Suprapubic skin (tissue), 4 donors: ENCODE results near the gene DUSP7. TPM values are rescaled to one million over a fixed set of nuclear protein-coding genes. Genes with fewer than 3 reads are reported as not detected.

ENCODE experiments used
- DNase-seq, 2 donors: peaks; one replicate each; pipeline ENCODE4 v3.0.0-alpha.2; 2019; ENCODE audit warnings: low spot score in 2 of 2
- H3K27ac ChIP-seq: fragments of 200-600 bp; sonication (generic); one replicate; pipeline ENCODE4 v1.5.1; 2019
- H3K27me3 ChIP-seq: fragments of 200-600 bp; sonication (generic); one replicate; pipeline ENCODE4 v1.5.1; 2019
- H3K36me3 ChIP-seq: fragments of 200-600 bp; sonication (generic); one replicate; pipeline ENCODE4 v1.5.1; 2019
- H3K4me1 ChIP-seq: fragments of 200-600 bp; sonication (generic); one replicate; pipeline ENCODE4 v1.5.1; 2019
- H3K4me3 ChIP-seq: fragments of 200-600 bp; sonication (generic); one replicate; pipeline ENCODE4 v1.5.1; 2019; ENCODE audit warnings: mild to moderate bottlenecking
- H3K9me3 ChIP-seq: fragments of 200-600 bp; sonication (generic); one replicate; pipeline ENCODE4 v1.5.1; 2019
- EP300 ChIP-seq: sonication (generic); formaldehyde crosslinking; IDR thresholded peaks from one replicate; pipeline ENCODE4 v1.6.1; 2017; ENCODE audit warnings: antibody characterized with exemption
- POLR2A ChIP-seq, 2 donors: fragments of 450-650 bp; IDR thresholded peaks; one replicate each; pipeline ENCODE4 v1.6.1; 2017; ENCODE audit warnings: antibody characterized with exemption in 2 of 2, mild to moderate bottlenecking in 2 of 2, moderate library complexity in 2 of 2
- POLR2AphosphoS5 ChIP-seq, 3 donors: sonication (generic); formaldehyde crosslinking; IDR thresholded peaks; one replicate each; pipeline ENCODE4 v1.6.1; 2017; ENCODE audit warnings: antibody characterized with exemption in 3 of 3
- WGBS: methylation state at CpG from one replicate; pipeline ENCODE4 v1.1.5; 2018; 5-methylcytosine and 5-hydroxymethylcytosine counted together
- total RNA-seq, 4 donors: library from RNA; depleted of rRNA; stranded (reverse); fragments of >200 nt; gene quantifications; one replicate each; pipeline ENCODE4 v1.1.0, GENCODE V29; 2016
- TF ChIP-seq, protein P1 (sequence below), 2 donors: fragments of 200-600 bp in 1 of 2; fragments of 450-650 bp in 1 of 2; sonication (generic) in 1 of 2; IDR thresholded peaks; one replicate each; pipeline ENCODE4 v1.5.1; 2016 to 2019; ENCODE audit warnings: antibody characterized with exemption in 2 of 2, mild to moderate bottlenecking in 1 of 2, moderate library complexity in 1 of 2

DUSP7 gene, protein sequence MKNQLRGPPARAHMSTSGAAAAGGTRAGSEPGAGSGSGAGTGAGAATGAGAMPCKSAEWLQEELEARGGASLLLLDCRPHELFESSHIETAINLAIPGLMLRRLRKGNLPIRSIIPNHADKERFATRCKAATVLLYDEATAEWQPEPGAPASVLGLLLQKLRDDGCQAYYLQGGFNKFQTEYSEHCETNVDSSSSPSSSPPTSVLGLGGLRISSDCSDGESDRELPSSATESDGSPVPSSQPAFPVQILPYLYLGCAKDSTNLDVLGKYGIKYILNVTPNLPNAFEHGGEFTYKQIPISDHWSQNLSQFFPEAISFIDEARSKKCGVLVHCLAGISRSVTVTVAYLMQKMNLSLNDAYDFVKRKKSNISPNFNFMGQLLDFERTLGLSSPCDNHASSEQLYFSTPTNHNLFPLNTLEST
- total RNA-seq = 100 to 1,000 TPM in 3 of 4 donors, 10 to 100 TPM in 1; 91.1 to 190 (median 146) TPM

DNA sequence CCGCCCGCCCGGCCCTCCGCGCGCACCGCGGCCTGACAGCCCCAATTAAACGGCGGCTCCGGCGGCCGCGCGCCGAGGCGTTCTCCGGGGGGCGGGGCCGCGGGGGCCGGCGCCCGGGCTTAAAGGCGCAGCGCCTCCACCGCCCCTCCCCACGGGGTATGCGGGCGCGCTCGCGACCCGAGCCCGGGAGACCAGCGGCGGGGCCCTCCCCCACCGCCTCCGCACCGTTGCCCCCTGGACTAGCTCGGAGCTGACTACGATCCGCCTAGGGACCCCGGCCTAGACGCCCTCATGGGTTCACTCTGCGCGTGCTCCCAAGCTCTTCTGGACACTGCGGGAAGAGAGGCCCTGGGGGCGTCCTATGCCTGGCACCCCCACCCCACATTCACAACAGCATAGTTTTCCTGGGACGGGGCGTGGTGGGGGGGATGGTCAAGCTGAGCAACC lies at the start of gene DUSP7:
TSS of gene DUSP7 (minus strand) at position 51 of the 447 bp plus-strand sequence. CDS start 205 bp downstream, outside the sequence.
- Histone ChIP-seq H3K4me3 (peak within 1 kb of the TSS; percentile 79), H3K9me3 (no peaks in the 10 kb centered on the region), H3K27ac (peak within 1 kb of the TSS; percentile 87), H3K27me3 (no peaks in the 10 kb centered on the region), H3K4me1 (peaks cover 70% of the 10 kb centered on the region), H3K36me3 (peaks cover 8% of the 10 kb centered on the region)
- WGBS = 0% methylated on average over 8 of the region's 51 CpGs
- DNase-seq = no peak
- TF ChIP-seq EP300 (no peak), POLR2A (IDR thresholded peaks at IDR 0.05) (no peak), POLR2AphosphoS5 (IDR thresholded peaks at IDR 0.05) (no peak)
- TF ChIP-seq, protein P1, sequence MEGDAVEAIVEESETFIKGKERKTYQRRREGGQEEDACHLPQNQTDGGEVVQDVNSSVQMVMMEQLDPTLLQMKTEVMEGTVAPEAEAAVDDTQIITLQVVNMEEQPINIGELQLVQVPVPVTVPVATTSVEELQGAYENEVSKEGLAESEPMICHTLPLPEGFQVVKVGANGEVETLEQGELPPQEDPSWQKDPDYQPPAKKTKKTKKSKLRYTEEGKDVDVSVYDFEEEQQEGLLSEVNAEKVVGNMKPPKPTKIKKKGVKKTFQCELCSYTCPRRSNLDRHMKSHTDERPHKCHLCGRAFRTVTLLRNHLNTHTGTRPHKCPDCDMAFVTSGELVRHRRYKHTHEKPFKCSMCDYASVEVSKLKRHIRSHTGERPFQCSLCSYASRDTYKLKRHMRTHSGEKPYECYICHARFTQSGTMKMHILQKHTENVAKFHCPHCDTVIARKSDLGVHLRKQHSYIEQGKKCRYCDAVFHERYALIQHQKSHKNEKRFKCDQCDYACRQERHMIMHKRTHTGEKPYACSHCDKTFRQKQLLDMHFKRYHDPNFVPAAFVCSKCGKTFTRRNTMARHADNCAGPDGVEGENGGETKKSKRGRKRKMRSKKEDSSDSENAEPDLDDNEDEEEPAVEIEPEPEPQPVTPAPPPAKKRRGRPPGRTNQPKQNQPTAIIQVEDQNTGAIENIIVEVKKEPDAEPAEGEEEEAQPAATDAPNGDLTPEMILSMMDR (IDR thresholded peaks at IDR 0.05) = no peak

DNA sequence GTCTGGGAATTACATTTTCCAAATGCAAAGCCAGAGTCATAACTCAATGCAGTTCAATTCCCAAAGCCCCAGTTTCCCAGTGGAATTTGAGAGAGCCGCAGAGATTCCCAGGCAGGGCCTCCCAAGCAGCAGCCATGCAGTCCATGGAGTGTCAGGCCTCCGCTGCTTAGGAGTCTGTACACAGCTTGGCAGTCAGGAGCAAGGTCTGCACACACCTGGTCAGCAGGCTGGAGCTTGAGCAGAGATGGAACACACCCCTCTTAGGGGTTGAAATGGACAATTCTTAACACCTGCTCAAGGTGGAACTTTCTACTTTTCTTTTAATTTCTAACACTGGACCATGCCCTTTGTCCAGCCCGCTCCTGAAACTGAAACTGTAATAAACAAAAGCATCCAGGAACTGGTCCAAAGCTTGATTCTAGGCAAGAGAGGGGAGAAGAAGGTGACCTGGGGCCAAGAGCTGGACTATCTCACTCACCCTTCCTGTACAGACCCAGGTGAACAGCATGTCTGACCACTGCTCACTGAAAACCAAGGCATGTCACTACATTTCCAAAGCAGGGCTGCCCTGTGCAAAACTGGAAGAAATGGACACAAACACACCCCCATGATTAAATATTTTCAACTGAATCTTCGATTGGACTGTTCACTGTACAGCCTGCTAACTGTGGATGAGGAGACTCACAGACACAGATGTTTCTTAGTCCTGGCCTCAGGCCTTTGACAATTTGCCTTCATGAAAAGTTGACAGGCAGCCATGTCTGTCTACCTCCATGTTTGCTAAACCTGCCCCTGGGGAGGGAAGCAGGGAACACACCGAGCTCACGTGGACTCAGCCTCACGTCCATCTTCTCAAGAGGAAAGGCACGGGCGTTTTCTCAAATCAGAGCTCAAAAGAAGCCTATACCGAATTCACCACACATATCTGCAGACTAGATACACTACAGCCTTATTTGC lies 48.6 kb upstream of the DUSP7 start:
- WGBS = 96% methylated on average over 10 of the region's 10 CpGs
- no peak overlapping the region for H3K4me3 ChIP-seq
- H3K9me3 ChIP-seq = no peaks in the 10 kb centered on the region
- no peaks in the 10 kb centered on the region for H3K27me3 ChIP-seq
- no peaks in the 10 kb centered on the region for H3K36me3 ChIP-seq
- H3K27ac ChIP-seq = no peak overlapping the region
- TF ChIP-seq, protein P1 (IDR thresholded peaks at IDR 0.05) = no peak
- TF ChIP-seq POLR2A (IDR thresholded peaks at IDR 0.05) (no peak), EP300 (no peak), POLR2AphosphoS5 (IDR thresholded peaks at IDR 0.05) (no peak)
- no peak for DNase-seq
- peaks cover 32% of the 10 kb centered on the region for H3K4me1 ChIP-seq

DNA sequence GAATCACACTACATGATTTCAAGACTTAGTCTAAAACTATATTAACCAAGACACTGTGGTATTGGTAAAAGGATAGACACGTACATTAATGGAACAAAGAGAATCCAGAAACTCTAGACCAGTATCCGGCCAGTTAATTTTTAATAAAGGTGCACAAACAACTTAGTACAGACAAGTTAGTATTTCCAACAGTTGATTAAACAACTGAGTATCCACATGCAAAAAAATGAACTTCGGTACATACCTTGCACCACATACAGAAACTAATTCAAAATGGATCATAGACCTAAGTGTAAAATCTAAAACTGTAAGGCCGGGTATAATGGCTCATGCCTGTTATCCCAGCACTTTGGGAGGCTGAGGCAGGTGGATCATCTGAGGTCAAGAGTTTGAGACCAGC lies 46.6 kb upstream of the DUSP7 start:
- Histone ChIP-seq H3K9me3 (no peaks in the 10 kb centered on the region), H3K4me1 (peaks cover 18% of the 10 kb centered on the region), H3K27ac (no peak overlapping the region), H3K4me3 (no peak overlapping the region), H3K27me3 (no peaks in the 10 kb centered on the region), H3K36me3 (no peaks in the 10 kb centered on the region)
- no peak for TF ChIP-seq EP300
- TF ChIP-seq POLR2A (IDR thresholded peaks at IDR 0.05) = no peak
- no peak for TF ChIP-seq POLR2AphosphoS5 (IDR thresholded peaks at IDR 0.05)
- TF ChIP-seq, protein P1 (IDR thresholded peaks at IDR 0.05) = no peak
- WGBS = 97% methylated on average over 4 of the region's 4 CpGs
- DNase-seq = no peak

DNA sequence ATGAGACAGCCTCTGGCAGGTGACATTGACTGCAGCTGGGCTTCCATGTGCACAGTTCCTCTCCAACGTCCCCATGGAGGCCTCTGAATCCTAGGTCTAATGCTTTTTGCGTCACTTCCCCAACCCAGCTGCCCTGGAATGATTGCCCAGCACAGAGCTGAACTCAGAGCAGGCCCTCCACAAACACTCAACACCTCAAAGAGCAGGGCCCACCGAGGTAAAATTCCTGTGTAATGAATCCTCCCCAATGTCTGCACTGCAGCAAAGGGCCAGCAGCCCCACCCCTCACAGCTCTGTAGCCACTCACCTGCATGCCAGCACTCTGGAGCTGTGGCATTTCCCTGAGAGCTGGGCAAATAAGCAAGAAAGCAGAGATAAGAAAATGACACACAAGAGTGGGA lies 42.6 kb upstream of the DUSP7 start:
- no peaks in the 10 kb centered on the region for H3K27me3 ChIP-seq
- no peaks in the 10 kb centered on the region for H3K36me3 ChIP-seq
- no peak overlapping the region for H3K4me3 ChIP-seq
- no peak overlapping the region for H3K27ac ChIP-seq
- no peak for DNase-seq
- H3K9me3 ChIP-seq = no peaks in the 10 kb centered on the region
- peaks cover 2% of the 10 kb centered on the region for H3K4me1 ChIP-seq
- WGBS = 89% methylated on average over 3 of the region's 3 CpGs
- TF ChIP-seq EP300 (no peak), POLR2A (IDR thresholded peaks at IDR 0.05) (no peak), POLR2AphosphoS5 (IDR thresholded peaks at IDR 0.05) (no peak)
- TF ChIP-seq, protein P1 (IDR thresholded peaks at IDR 0.05) = no peak
